Choroid plexus epithelial cell (primary cell): ENCODE measurements around the gene RNF223.
"Not testable (repeated sequence)": the region's sequence is repeated elsewhere in the genome, so short reads cannot be mapped to it uniquely, and the experiment has no call there.

Source experiments
- DNase-seq: peaks from one replicate; pipeline ENCODE4 v3.0.0-alpha.2; 2010; ENCODE audit warnings: low read depth
- H3K4me3 ChIP-seq: 2 replicates; pipeline ENCODE4 v1.5.1; 2011; ENCODE audit warnings: low read depth, mild to moderate bottlenecking, control low read depth, low read length, moderate library complexity
- CTCF ChIP-seq: conservative IDR thresholded peaks from 2 replicates; pipeline ENCODE4 v1.5.1; 2011; ENCODE audit warnings: low read depth, mild to moderate bottlenecking, control low read depth, inconsistent platforms, low read length, moderate library complexity

Gene RNF223

DNA sequence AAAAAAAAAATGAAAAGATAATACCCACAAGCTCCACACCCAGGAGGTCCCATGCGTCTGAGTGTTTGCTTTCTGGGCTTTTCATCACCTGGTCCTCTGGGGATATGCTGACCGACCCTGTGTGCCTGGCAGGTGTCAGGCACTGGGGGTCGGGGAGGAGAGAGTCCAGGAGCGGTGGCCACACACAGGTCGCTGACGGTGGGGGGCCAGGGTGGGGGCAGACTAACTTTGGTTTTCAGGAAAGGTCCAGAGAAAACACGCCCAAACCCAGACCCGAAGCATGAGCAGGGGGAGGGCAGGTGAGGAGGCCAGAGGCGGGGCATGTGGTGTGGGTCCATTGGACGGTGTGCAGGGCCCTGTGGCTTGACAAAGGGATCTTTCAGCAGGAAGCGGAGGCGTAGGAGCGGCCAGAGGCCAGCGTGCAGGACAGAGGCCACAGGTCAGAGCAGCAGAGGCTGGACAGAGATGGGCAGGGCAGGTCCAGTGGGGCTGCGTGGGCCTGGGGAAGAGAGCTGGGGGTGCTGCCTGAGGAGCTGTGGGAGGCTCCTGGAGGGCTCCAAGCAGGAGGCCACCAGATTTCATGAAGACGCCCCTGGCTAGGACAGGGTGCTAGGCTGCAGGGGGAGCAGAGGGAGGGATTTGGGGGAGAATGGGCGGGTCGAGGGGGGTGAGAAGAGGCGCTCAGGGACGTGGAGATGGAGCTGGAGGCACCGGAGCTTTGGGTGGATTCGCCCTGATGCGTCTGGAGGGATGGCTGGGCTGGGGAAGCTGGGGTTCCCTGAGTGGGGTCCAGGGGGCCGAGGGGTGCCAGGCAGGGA, 15.8 kb downstream of the RNF223 start:
- no peak for DNase-seq
- no peak overlapping the region for H3K4me3 ChIP-seq
- TF ChIP-seq CTCF, result no peak

GRCh38 chr1:1057769-1058087, 16.4 kb downstream of the RNF223 start:
- not testable (repeated sequence) for DNase-seq, H3K4me3 ChIP-seq

DNA sequence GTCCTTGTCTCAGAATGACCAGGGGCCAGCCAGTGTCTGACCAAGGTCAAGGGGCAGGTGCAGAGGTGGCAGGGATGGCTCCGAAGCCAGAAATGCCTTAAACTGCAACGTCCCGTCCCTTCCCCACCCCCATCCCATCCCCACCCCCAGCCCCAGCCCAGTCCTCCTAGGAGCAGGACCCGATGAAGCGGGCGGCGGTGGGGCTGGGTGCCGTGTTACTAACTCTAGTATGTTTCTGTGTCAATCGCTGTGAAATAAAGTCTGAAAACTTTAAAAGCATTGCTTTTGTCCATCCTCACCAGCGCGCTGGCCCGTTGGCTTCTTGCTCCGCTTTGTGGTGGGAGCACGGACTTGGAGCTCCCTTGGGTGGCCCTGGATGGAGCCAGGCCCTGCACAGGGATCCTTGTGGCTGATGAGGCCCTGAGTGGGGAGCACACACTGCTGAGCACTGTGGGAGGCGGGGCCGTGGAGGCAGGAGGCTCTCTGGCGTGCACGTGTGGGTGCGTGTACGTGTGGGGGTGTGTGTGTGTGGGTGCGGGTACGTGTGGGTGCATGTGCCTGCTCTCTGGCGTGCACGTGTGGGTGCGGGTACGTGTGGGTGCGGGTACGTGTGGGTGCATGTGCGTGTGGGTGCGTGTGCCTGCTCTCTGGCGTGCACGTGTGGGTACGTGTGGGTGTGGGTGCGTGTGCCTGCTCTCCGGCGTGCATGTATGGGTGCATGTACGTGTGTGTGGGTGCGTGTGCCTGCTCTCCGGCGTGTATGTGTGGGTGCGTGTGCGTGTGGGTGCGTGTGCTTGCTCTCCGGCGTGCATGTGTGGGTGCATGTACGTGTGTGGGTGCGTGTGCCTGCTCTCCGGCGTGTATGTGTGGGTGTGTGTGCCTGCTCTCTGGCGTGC, 18.0 kb downstream of the RNF223 start:
- TF ChIP-seq CTCF, result no peak
- DNase-seq, result no peak
- H3K4me3 ChIP-seq, result no peak overlapping the region

DNA sequence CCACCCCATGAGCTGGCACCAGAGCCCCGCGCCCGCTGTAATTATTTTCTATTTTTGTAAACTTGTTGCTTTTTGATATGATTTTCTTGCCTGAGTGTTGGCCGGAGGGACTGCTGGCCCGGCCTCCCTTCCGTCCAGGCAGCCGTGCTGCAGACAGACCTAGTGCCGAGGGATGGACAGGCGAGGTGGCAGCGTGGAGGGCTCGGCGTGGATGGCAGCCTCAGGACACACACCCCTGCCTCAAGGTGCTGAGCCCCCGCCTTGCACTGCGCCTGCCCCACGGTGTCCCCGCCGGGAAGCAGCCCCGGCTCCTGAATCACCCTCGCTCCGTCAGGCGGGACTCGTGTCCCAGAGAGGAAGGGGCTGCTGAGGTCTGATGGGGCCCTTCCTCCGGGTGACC, 19.1 kb downstream of the RNF223 start:
- TF ChIP-seq CTCF, result no peak
- no peak overlapping the region for H3K4me3 ChIP-seq
- no peak for DNase-seq

- H3K4me3 ChIP-seq, result no peak overlapping the region
- DNase-seq, result no peak
- TF ChIP-seq CTCF, result no peak
Measured at GRCh38 chr1:1054099-1054700, 19.9 kb downstream of the RNF223 start.

GRCh38 chr1:1053682-1054081, 20.4 kb downstream of the RNF223 start:
- no peak for TF ChIP-seq CTCF
- no peak for DNase-seq
- H3K4me3 ChIP-seq, result no peak overlapping the region

DNA sequence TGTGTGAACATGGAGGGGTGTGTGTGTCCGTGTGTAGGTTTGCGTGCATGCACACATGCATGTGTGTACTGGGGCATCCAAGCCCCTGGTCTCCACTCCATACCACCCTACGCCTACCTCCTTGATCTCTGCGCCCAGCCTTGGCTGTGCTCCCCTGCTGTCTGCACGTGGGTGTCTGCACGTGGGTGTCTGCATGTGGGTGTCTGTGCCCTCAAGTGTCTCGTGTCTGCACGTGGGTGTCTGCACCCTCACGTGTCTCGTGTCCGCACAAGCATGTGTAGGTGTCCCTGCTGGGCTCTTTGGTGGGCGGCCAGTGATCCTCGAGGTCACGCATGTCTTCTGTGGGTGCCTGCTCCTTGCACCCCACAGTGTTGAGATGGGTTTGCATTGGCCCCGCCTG, 21.1 kb downstream of the RNF223 start:
- no peak for DNase-seq
- no peak overlapping the region for H3K4me3 ChIP-seq
- no peak for TF ChIP-seq CTCF
